Measurements from ENCODE around the gene GRPEL1. TPM values are rescaled to one million over a fixed set of nuclear protein-coding genes. Genes with fewer than 3 reads are reported as not detected.
A peak's percentile ranks its signal among the peaks of the same experiment; 100 is the strongest.

GRPEL1 gene
- total RNA-seq, 1 donor from 2014 or later, result 11.0 TPM

DNA sequence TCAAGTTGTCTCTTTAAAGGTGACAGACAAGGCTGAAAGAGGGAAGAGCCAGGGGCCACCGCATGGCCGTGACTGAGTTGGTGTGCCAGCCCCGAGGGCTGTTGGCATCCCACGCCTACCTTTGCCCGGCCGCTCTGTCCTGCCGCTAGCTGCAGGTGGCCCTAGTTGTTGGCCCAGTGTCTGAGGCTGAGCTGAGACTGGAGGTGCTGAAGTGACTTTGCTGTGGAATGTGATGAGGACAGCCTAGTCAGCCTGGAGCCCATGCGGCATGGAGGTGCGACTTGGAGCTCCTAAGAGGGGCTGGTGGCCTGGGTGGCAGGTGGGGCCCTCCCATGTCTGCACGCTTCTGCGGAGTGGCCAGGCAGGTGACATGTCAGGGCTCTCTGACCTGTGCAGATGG lies 18.1 kb downstream of the GRPEL1 start:
- Histone ChIP-seq H3K27ac (no peak overlapping the region), H3K27me3 (no peaks in the 10 kb centered on the region), H3K9me3 (no peaks in the 10 kb centered on the region), H3K4me3 (no peak overlapping the region), H3K4me1 (peaks cover 66% of the 10 kb centered on the region), H3K36me3 (peaks cover 0 to 8% of the 10 kb centered on the region in 2 donors)
- TF ChIP-seq POLR2A (IDR thresholded peaks at IDR 0.05), result no peak
- TF ChIP-seq, protein P1, sequence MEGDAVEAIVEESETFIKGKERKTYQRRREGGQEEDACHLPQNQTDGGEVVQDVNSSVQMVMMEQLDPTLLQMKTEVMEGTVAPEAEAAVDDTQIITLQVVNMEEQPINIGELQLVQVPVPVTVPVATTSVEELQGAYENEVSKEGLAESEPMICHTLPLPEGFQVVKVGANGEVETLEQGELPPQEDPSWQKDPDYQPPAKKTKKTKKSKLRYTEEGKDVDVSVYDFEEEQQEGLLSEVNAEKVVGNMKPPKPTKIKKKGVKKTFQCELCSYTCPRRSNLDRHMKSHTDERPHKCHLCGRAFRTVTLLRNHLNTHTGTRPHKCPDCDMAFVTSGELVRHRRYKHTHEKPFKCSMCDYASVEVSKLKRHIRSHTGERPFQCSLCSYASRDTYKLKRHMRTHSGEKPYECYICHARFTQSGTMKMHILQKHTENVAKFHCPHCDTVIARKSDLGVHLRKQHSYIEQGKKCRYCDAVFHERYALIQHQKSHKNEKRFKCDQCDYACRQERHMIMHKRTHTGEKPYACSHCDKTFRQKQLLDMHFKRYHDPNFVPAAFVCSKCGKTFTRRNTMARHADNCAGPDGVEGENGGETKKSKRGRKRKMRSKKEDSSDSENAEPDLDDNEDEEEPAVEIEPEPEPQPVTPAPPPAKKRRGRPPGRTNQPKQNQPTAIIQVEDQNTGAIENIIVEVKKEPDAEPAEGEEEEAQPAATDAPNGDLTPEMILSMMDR (IDR thresholded peaks at IDR 0.05), result no peak
- no peak for TF ChIP-seq POLR2AphosphoS5 (IDR thresholded peaks at IDR 0.05; ENCODE audit: insufficient read depth in 1 of 2, low read depth in 1 of 2)
- peak in 1 of 2 donors; percentile 61 for DNase-seq (ENCODE audit: extremely low spot score in 2 of 2)
- intact Hi-C loops (cut with DNase I), result no loop called here

DNA sequence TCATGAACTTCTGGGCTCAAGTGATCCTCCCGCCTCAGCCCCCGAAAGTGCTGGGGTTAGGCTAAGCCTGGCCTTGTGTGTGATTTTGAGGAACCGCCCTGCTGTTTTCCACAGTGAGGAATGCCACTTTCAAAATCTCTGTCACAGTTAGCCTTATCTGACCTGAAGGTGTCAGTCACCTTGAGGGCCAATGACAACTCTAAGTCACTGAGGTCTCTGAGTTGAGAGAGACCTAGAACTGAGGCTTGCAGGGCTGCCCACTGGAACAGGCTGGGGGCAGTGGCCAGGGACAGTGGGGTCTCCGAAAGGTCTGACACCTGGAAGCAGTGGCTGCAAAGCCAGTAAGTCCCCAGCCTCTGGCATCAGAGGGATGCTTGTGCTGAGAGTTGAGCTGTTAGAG lies 18.6 kb downstream of the GRPEL1 start:
- H3K36me3 ChIP-seq, result peaks cover 0 to 4% of the 10 kb centered on the region in 2 donors
- no peaks in the 10 kb centered on the region for H3K27me3 ChIP-seq
- H3K4me3 ChIP-seq, result no peak overlapping the region
- H3K27ac ChIP-seq, result no peak overlapping the region
- H3K9me3 ChIP-seq, result no peaks in the 10 kb centered on the region
- no peak for TF ChIP-seq POLR2AphosphoS5 (IDR thresholded peaks at IDR 0.05; ENCODE audit: insufficient read depth in 1 of 2, low read depth in 1 of 2)
- TF ChIP-seq, protein P1 (IDR thresholded peaks at IDR 0.05), result no peak
- TF ChIP-seq POLR2A (IDR thresholded peaks at IDR 0.05), result no peak
- peaks cover 71% of the 10 kb centered on the region for H3K4me1 ChIP-seq
- no peak for DNase-seq (ENCODE audit: extremely low spot score in 2 of 2)
- intact Hi-C loops (cut with DNase I), result no loop called here

DNA sequence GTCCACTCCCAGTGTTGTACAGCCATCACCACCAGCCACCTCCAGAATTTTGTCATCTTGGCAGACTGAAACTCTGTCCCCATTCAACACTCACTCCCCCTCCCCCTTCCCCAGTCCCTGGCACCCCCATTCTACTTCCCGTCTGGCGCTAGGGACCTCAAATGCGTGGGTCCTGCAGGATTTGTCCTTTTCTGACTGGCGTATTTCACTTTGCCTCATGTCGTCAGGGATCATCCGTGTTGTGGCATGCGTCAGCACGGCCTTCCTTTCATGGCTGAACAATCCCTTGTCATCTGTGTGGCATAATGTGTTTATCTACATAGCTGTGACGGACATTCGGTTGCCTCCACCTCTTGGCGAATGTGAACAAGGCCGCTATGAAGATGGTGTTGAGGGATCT lies 19.2 kb downstream of the GRPEL1 start:
- no peaks in the 10 kb centered on the region for H3K27me3 ChIP-seq
- no peak overlapping the region for H3K4me3 ChIP-seq
- no peak overlapping the region for H3K27ac ChIP-seq
- H3K4me1 ChIP-seq, result peaks cover 73% of the 10 kb centered on the region
- intact Hi-C loops (cut with DNase I), result no loop called here
- H3K36me3 ChIP-seq, result no peaks in the 10 kb centered on the region
- no peaks in the 10 kb centered on the region for H3K9me3 ChIP-seq
- TF ChIP-seq POLR2AphosphoS5 (IDR thresholded peaks at IDR 0.05; ENCODE audit: insufficient read depth in 1 of 2, low read depth in 1 of 2) (no peak), POLR2A (IDR thresholded peaks at IDR 0.05) (no peak)
- TF ChIP-seq, protein P1 (IDR thresholded peaks at IDR 0.05), result no peak
- DNase-seq (ENCODE audit: extremely low spot score in 2 of 2), result no peak

DNA sequence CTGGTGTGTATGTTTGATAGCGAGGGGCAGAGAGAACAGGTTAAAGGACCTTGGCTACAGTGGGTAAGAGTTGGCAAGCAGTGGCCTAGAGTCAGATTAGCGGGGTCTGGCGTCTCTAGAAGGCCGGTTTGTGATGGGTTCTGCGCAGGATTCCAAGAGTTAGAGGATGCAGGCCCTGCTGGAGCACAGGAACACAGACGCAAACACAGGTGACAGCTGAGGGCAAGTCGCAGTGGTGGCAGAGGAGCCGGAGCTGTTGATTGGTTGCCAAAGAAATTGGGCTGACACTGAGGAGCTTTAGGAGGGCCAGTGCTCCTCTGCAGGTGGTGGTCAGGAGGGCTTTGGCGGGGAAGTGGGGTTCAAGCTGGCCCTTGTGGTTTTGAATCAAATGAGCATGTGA lies 20.9 kb downstream of the GRPEL1 start:
- Histone ChIP-seq H3K27me3 (no peaks in the 10 kb centered on the region), H3K27ac (no peak overlapping the region), H3K4me1 (peaks cover 64% of the 10 kb centered on the region), H3K4me3 (no peak overlapping the region), H3K36me3 (no peaks in the 10 kb centered on the region), H3K9me3 (no peaks in the 10 kb centered on the region)
- DNase-seq (ENCODE audit: extremely low spot score in 2 of 2), result peak in 1 of 2 donors; percentile 61
- intact Hi-C loops (cut with DNase I), result no loop called here
- TF ChIP-seq POLR2A (IDR thresholded peaks at IDR 0.05) (no peak), POLR2AphosphoS5 (IDR thresholded peaks at IDR 0.05; ENCODE audit: insufficient read depth in 1 of 2, low read depth in 1 of 2) (no peak)
- TF ChIP-seq, protein P1 (IDR thresholded peaks at IDR 0.05), result no peak

DNA sequence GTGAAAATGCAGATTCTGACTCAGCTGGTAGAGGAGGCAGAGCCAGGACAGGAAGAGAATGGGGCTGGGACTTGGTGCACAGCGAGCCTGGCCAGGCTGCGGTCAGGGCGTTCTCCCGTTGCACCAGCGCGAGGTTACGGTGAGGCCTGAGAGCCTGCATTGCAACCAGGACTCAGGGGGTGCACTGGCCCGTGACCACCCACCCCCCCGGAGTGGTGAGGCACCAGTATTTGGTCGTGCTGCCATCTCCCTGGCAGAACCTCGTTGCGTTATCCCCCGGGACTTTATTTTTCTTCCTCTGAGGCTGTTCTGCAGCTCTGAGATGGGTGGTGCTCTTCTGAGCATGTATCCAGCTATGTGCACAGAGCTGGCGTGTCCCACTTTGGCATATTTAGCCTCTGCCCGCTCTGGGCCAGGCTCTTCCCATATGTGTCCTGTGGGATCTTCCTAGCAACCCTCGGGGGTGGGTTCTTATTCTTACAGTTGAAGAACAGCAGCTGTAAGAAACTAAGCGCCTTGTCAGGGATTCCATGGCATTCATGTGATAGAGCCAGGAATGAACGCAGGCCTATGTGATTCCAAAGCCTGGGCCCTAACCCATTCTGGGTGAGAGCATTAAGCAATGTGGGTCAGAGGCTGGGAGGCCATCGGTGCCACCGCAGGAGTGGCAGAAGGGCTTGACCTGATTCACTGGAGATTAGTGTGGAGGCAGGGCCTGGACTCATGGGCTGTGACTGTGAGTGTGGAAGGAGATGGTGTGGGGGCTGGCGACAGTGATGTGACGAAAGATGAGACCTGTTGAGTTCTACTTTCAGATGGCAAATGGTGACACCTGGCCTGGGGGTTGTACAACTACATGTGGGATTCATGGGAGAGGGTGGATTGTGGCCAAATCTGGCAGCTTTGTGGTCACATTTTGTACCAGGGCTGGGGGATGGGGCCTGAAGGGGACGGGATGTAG lies 21.6 kb downstream of the GRPEL1 start:
- no peak overlapping the region for H3K4me3 ChIP-seq
- intact Hi-C loops (cut with DNase I), result no loop called here
- H3K36me3 ChIP-seq, result no peaks in the 10 kb centered on the region
- H3K9me3 ChIP-seq, result no peaks in the 10 kb centered on the region
- no peak overlapping the region for H3K27ac ChIP-seq
- no peak for TF ChIP-seq POLR2AphosphoS5 (IDR thresholded peaks at IDR 0.05; ENCODE audit: insufficient read depth in 1 of 2, low read depth in 1 of 2)
- no peak for TF ChIP-seq POLR2A (IDR thresholded peaks at IDR 0.05)
- TF ChIP-seq, protein P1 (IDR thresholded peaks at IDR 0.05), result no peak
- H3K27me3 ChIP-seq, result no peaks in the 10 kb centered on the region
- peak in 1 of 2 donors; percentile 70 for DNase-seq (ENCODE audit: extremely low spot score in 2 of 2)
- H3K4me1 ChIP-seq, result peaks cover 72% of the 10 kb centered on the region

All from vagina (tissue), 2 donors.